Tibial artery (tissue), 4 donors: ENCODE measurements around the gene CDSN.

ENCODE experiments used
- DNase-seq, 2 donors: peaks; one replicate each; pipeline ENCODE4 v3.0.0-alpha.2; 2019
- H3K27ac ChIP-seq, 2 donors: fragments of 200-600 bp; sonication (generic) in 1 of 2; 1 replicate in 1 of 2; 2 replicates in 1 of 2; pipeline ENCODE4 v1.5.1; 2018 to 2019; ENCODE audit warnings: mild to moderate bottlenecking in 1 of 2
- H3K27me3 ChIP-seq, 2 donors: fragments of 200-600 bp; sonication (generic) in 1 of 2; one replicate each; pipeline versions ENCODE4 v1.5.1 to v1.6.0; 2016 to 2019
- H3K36me3 ChIP-seq, 3 donors: fragments of 200-600 bp; sonication (generic) in 2 of 3; one replicate each; pipeline ENCODE4 v1.5.1; 2016 to 2019; ENCODE audit warnings: mild to moderate bottlenecking in 2 of 3
- H3K4me1 ChIP-seq, 4 donors: fragments of 200-600 bp; sonication (generic) in 2 of 4; 1 replicate in 3 of 4; 2 replicates in 1 of 4; pipeline ENCODE4 v1.5.1; 2016 to 2019
- H3K4me3 ChIP-seq, 2 donors: fragments of 200-600 bp; sonication (generic) in 1 of 2; 1 replicate in 1 of 2; 2 replicates in 1 of 2; pipeline ENCODE4 v1.5.1; 2018 to 2019; ENCODE audit warnings: mild to moderate bottlenecking in 2 of 2
- H3K9me3 ChIP-seq, 3 donors: fragments of 200-600 bp; sonication (generic) in 1 of 3; one replicate each; pipeline ENCODE4 v1.5.1; 2016 to 2019
- intact Hi-C: fragments of 100-400 bp; cut with DNase I; formaldehyde crosslinking; loops from one replicate; pipeline ENCODE4 v1.15.0; 2023; ENCODE audit warnings: low total_unique reads
- TF ChIP-seq, protein P1 (sequence below), 2 experiments: fragments of 200-600 bp in 1 of 2; fragments of 450-650 bp in 1 of 2; IDR thresholded peaks; one replicate each; pipeline ENCODE4 v1.5.1; 2017 to 2019; ENCODE audit warnings: antibody characterized with exemption in 2 of 2, mild to moderate bottlenecking in 1 of 2, moderate library complexity in 1 of 2

Gene CDSN

DNA sequence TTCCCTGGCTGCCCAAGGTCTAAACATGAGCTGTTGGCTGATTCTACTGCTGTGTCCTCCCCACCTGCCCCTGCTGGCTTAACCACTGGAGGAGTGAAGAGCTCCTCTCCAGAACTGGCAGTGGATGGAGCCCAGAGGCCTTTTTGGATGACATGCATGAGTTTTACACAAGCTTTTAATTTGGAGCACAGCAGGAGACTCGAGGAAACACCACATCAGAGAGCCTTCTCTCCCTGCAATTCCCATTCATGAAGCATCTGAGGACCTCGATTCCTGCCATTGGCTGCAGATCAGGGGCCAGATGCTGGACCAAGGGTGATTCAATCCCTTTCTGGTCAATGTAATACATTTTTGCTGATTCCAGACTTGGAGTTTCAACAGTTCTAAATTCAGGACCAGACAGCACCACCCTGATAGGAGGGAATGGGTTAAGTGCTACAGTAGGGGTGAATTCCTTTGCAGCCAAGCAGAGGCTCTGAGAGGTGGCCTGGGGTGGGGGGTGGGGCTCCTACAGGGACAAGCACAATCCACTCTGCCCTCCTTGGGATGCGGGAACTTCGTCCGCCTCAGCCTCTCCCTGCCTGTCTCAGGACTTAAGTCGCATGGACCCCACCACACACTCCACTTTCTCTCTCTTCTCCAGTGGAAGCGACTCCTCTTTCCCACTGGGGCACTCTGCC, 6.2 kb downstream of the CDSN start:
- Histone ChIP-seq H3K36me3 (no peaks in the 10 kb centered on the region), H3K27me3 (no peaks in the 10 kb centered on the region), H3K4me3 (peak overlapping the region in 1 of 2 donors; percentile 36), H3K27ac (peak overlapping the region; percentile 74 to 75), H3K9me3 (no peaks in the 10 kb centered on the region), H3K4me1 (peaks cover 0 to 45% (median 31%) of the 10 kb centered on the region in 4 donors)
- TF ChIP-seq, protein P1, sequence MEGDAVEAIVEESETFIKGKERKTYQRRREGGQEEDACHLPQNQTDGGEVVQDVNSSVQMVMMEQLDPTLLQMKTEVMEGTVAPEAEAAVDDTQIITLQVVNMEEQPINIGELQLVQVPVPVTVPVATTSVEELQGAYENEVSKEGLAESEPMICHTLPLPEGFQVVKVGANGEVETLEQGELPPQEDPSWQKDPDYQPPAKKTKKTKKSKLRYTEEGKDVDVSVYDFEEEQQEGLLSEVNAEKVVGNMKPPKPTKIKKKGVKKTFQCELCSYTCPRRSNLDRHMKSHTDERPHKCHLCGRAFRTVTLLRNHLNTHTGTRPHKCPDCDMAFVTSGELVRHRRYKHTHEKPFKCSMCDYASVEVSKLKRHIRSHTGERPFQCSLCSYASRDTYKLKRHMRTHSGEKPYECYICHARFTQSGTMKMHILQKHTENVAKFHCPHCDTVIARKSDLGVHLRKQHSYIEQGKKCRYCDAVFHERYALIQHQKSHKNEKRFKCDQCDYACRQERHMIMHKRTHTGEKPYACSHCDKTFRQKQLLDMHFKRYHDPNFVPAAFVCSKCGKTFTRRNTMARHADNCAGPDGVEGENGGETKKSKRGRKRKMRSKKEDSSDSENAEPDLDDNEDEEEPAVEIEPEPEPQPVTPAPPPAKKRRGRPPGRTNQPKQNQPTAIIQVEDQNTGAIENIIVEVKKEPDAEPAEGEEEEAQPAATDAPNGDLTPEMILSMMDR (IDR thresholded peaks at IDR 0.05) = no peak
- no peak for DNase-seq
- intact Hi-C loops = no loop called here

DNA sequence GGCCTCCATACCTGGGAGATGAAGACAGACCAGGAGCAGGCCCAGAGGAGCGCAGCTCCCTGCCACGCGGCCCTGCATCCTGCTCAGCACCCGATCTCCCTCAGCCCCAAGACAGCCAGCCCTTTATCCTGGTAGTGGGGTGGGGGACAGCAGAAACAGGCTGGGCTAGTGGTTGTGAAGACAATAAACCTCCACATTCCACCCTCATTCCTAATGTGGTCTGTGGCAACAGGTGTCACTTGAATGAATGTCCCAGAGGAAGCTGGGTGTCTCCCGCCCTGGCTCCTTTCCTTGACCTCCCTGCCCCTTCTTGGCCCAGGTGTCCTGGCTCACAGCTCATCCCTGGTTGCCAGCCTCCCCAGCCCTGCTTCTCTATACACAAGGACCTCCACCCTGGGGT, 7.8 kb downstream of the CDSN start, which contains the start of gene C6orf15:
C6orf15 (minus strand) TSS at position 98 of the 400 bp plus-strand sequence; CDS start at position 78, 20 bp downstream.
- Histone ChIP-seq H3K36me3 (no peaks in the 10 kb centered on the region), H3K27ac (no peak within 1 kb of the TSS), H3K27me3 (peaks cover 0 to 7% of the 10 kb centered on the region in 2 donors), H3K4me3 (no peak within 1 kb of the TSS), H3K4me1 (peaks cover 0 to 40% (median 29%) of the 10 kb centered on the region in 4 donors), H3K9me3 (no peaks in the 10 kb centered on the region)
- intact Hi-C loops = no loop called here
- TF ChIP-seq, protein P1 (IDR thresholded peaks at IDR 0.05) = no peak
- DNase-seq = no peak

DNA sequence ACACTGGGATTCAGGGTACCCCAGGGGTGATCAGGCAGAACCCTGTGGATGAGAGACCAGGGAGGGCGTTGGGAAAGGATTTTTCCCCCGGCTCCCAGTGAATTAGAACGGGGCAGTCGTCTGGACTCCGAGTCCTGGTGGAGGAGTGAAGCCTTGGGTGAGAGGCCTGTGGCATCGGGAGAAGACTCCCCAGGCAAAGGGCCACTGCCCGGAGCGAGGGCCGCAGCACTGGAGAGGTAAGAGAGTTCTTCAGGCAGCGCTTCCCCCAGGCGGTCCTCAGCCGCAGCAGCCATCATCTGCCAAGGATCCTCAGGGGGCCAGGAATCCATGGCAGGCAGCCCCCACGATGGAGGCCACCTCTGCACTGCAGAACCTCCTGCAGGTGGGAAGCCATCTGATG, 8.5 kb downstream of the CDSN start:
- Histone ChIP-seq H3K27me3 (peaks cover 0 to 7% of the 10 kb centered on the region in 2 donors), H3K27ac (no peak overlapping the region), H3K4me3 (no peak overlapping the region), H3K4me1 (peaks cover 0 to 33% (median 25%) of the 10 kb centered on the region in 4 donors), H3K36me3 (no peaks in the 10 kb centered on the region), H3K9me3 (no peaks in the 10 kb centered on the region)
- intact Hi-C loops = no loop called here
- no peak for DNase-seq
- TF ChIP-seq, protein P1 (IDR thresholded peaks at IDR 0.05) = no peak

DNA sequence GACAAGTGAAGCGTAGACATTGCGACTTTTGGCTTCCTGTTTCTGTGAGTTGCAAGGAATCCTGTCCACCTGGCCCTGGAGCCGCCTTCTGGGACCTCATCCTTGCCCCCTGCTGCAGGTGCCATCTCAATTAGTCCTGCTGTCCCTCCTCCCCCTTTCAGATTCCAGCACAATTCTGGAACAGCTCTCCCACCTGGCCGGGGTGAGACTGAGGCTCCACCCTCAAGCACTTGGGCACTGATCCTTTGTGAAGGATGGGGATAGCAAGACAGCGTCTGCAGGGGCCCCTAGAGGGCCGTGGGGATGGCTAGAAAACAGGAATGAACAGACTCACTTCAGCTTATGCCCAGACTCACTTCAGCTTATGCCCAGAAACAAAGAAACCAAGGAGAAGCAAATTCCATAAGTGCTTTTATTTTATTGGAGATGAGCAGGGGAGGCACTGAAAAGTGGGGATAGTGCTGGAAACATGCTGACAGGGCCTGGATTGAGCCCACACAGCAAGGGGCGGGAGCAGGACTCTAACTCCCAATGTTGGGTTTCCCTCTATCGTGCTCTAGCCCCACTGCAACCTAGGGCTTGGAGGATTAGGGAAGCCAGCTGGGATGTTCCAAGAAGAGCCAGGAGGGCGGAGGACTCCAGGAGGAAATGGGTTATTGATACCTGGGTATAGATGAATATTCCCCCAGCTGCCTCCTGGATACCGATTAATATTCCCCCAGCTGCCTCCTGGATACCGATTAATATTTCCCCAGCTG, 9.2 kb downstream of the CDSN start:
- H3K4me1 ChIP-seq = peaks cover 0 to 26% (median 18%) of the 10 kb centered on the region in 4 donors
- intact Hi-C loops = no loop called here
- TF ChIP-seq, protein P1 (IDR thresholded peaks at IDR 0.05) = no peak
- no peaks in the 10 kb centered on the region for H3K9me3 ChIP-seq
- no peak overlapping the region for H3K4me3 ChIP-seq
- DNase-seq = no peak
- peaks cover 0 to 7% of the 10 kb centered on the region in 2 donors for H3K27me3 ChIP-seq
- no peaks in the 10 kb centered on the region for H3K36me3 ChIP-seq
- H3K27ac ChIP-seq = no peak overlapping the region

DNA sequence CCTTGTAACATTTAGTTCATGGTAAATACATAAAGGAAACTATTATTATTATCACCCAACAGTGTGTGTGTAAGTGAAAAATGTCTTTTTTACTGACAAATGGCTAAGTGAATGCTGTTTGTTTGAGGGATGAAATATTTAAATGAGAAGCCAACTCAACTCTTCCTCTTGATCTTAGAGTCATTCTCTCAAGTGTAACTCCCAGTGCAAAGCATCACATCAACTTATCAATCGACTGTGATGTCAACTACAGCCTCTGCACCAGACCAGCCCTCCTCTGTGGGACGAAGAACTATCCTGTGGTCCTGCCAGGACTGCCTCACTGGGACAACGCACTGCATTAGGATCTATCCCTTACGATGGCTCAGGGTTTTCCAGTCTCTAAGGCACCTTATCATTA, 13.2 kb downstream of the CDSN start:
- DNase-seq = no peak
- Histone ChIP-seq H3K27me3 (peaks cover 0 to 27% of the 10 kb centered on the region in 2 donors), H3K27ac (no peak overlapping the region), H3K9me3 (no peaks in the 10 kb centered on the region), H3K4me1 (no peaks in the 10 kb centered on the region), H3K36me3 (no peaks in the 10 kb centered on the region), H3K4me3 (no peak overlapping the region)
- intact Hi-C loops = no loop called here
- TF ChIP-seq, protein P1 (IDR thresholded peaks at IDR 0.05) = no peak
